ENCODE measurements around the gene CCDC17.

Gene CCDC17

GRCh38 chr1:45623972-45624371, at the start of gene CCDC17:
Gene CCDC17 (minus strand): TSS chr1:45624054. CDS start chr1:45623909, 145 bp downstream.
- DNase-seq (ENCODE audit: low read depth in 4 of 4, low spot score in 1 of 4): no peak

GRCh38 chr1:45669859-45670655, 46.2 kb upstream of the CCDC17 start:
- no peak for DNase-seq (ENCODE audit: low read depth in 4 of 4, low spot score in 1 of 4)

GRCh38 chr1:45669379-45669778, 45.5 kb upstream of the CCDC17 start:
- no peak for DNase-seq (ENCODE audit: low read depth in 4 of 4, low spot score in 1 of 4)

- DNase-seq (ENCODE audit: low read depth in 4 of 4, low spot score in 1 of 4): no peak
Observed at GRCh38 chr1:45668526-45668925, 44.7 kb upstream of the CCDC17 start.

- DNase-seq (ENCODE audit: low read depth in 4 of 4, low spot score in 1 of 4): no peak
Observed at GRCh38 chr1:45667321-45668111, 43.7 kb upstream of the CCDC17 start.

- DNase-seq (ENCODE audit: low read depth in 4 of 4, low spot score in 1 of 4): no peak
Observed at GRCh38 chr1:45666836-45667235, 43.0 kb upstream of the CCDC17 start.

- no peak for DNase-seq (ENCODE audit: low read depth in 4 of 4, low spot score in 1 of 4)
Observed at GRCh38 chr1:45660336-45660735, 36.5 kb upstream of the CCDC17 start.

- DNase-seq (ENCODE audit: low read depth in 4 of 4, low spot score in 1 of 4): no peak
Observed at GRCh38 chr1:45659222-45659621, 35.4 kb upstream of the CCDC17 start.

GRCh38 chr1:45658171-45658570, 34.3 kb upstream of the CCDC17 start:
- no peak for DNase-seq (ENCODE audit: low read depth in 4 of 4, low spot score in 1 of 4)

- DNase-seq (ENCODE audit: low read depth in 4 of 4, low spot score in 1 of 4): no peak
Observed at GRCh38 chr1:45656573-45657226, 32.8 kb upstream of the CCDC17 start.

- DNase-seq (ENCODE audit: low read depth in 4 of 4, low spot score in 1 of 4): no peak
Observed at GRCh38 chr1:45654540-45655280, 30.9 kb upstream of the CCDC17 start.

GRCh38 chr1:45647248-45648021, 23.6 kb upstream of the CCDC17 start:
- no peak for DNase-seq (ENCODE audit: low read depth in 4 of 4, low spot score in 1 of 4)

GRCh38 chr1:45644661-45645060, 20.8 kb upstream of the CCDC17 start:
- no peak for DNase-seq (ENCODE audit: low read depth in 4 of 4, low spot score in 1 of 4)

GRCh38 chr1:45643978-45644377, 20.1 kb upstream of the CCDC17 start:
- DNase-seq (ENCODE audit: low read depth in 4 of 4, low spot score in 1 of 4): no peak

GRCh38 chr1:45643321-45643720, 19.5 kb upstream of the CCDC17 start:
- DNase-seq (ENCODE audit: low read depth in 4 of 4, low spot score in 1 of 4): no peak

GRCh38 chr1:45640293-45640692, 16.4 kb upstream of the CCDC17 start:
- no peak for DNase-seq (ENCODE audit: low read depth in 4 of 4, low spot score in 1 of 4)

GRCh38 chr1:45635211-45635610, 11.4 kb upstream of the CCDC17 start:
- DNase-seq (ENCODE audit: low read depth in 4 of 4, low spot score in 1 of 4): no peak

GRCh38 chr1:45630429-45630828, 6.6 kb upstream of the CCDC17 start:
- no peak for DNase-seq (ENCODE audit: low read depth in 4 of 4, low spot score in 1 of 4)

- DNase-seq (ENCODE audit: low read depth in 4 of 4, low spot score in 1 of 4): no peak
Observed at GRCh38 chr1:45629035-45629434, 5.2 kb upstream of the CCDC17 start.

All from stimulated activated CD4-positive, alpha-beta T cell treated with anti-CD3 and anti-CD28 coated beads, Interleukin-1b, Interleukin-23, amount 100 ng/mL, for 24 hours (primary cell).